ENCODE results near the gene PLPP3.

- no peak for TF ChIP-seq CTCF (IDR thresholded peaks at IDR 0.05)
- TF ChIP-seq ZFX (IDR thresholded peaks at IDR 0.05; ENCODE audit: borderline replicate concordance): no peak
Observed at GRCh38 chr1:56461158-56462127, 117.9 kb downstream of the PLPP3 start.

All from 22Rv1 (cell line).